GM18951 (cell line): ENCODE data around the gene RBCK1.

Experiments used
- POLR2A ChIP-seq: IDR thresholded peaks from 4 replicates; pipeline ENCODE4 v1.6.1; 2011; ENCODE audit warnings: mild to moderate bottlenecking; ENCODE audit not compliant: insufficient read length, insufficient read depth; ENCODE audit errors: extremely low read depth
- in situ Hi-C: fragments of 300-500 bp; cut with MboI; formaldehyde crosslinking; loops from one replicate; pipeline ENCODE4 v1.12.0; 2022; ENCODE audit warnings: low sequenced_read_pairs, mixed read lengths, inconsistent platforms; ENCODE audit not compliant: unreplicated experiment

RBCK1 gene

DNA sequence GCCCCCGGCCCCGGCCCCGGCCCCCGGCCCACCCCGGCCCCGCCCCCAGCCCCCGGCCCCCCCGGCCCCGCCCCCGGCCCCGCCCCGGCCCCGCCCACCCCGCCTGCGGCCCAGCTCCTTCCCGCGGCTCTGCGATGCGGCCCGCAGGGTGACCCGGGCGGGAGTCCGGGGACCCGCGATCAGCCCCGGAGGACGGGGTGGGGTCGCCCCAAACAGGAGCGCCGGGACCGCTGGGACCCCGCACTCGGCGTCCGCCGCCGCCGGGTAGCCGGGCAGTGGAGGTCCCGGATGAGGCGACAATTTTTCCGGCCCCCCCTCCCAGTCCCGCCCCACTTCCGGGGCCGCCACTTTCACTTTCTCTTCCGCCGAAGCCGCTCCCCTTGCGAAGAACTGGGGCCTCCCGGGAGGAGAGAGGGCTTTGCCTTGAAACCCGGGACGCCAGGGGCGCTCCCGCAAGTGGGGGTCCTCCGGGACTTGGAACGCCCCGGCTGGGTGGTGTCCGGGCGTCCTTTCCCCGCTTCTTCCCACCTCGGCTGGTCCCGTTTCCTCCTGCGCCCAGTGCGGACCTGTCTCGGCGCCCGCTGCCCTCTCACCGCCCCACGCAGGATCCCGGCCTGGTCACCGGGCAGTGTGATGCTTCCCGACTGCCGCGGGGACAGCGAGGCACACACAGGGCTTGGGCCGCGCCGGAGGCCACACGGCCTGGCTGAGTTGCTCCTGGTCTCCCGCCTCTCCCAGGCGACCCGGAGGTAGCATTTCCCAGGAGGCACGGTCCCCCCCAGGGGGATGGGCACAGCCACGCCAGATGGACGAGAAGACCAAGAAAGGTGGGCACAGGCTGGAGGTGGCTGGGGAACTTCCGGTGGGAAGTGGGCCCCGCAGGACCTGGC, at the start of gene RBCK1:
Gene RBCK1, plus strand, starts transcription at position 347 of the 890 bp plus-strand sequence. Its CDS starts 459 bp downstream, at position 806.
- peak; percentile 80 for TF ChIP-seq POLR2A
- in situ Hi-C loops: no loop called here

GRCh38 chr20:358891-359555, 49.1 kb upstream of the RBCK1 start:
- TF ChIP-seq POLR2A: no peak
- in situ Hi-C loops: loop anchor here (10.0 kb wide), 1 partner anchor 116 kb away; no protein-coding TSS in a partner anchor

DNA sequence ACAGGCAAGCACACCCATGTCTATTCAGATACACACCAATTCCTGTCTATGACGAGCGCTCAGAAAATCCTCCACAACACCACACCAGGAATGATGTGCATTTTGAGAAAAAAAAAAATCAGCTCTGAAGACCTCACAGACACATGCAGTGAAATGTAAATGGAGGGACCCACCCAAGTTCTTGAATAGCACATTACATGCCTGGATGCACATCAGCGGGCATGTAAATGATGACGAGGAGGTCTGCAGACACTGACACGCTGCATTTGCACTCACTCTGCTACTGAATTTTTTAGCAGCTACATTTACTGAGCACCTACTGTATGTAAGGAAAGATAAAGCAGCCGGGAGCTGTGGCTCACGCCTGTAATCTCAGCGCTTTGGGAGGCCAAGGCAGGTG, 46.5 kb upstream of the RBCK1 start:
- no peak for TF ChIP-seq POLR2A

DNA sequence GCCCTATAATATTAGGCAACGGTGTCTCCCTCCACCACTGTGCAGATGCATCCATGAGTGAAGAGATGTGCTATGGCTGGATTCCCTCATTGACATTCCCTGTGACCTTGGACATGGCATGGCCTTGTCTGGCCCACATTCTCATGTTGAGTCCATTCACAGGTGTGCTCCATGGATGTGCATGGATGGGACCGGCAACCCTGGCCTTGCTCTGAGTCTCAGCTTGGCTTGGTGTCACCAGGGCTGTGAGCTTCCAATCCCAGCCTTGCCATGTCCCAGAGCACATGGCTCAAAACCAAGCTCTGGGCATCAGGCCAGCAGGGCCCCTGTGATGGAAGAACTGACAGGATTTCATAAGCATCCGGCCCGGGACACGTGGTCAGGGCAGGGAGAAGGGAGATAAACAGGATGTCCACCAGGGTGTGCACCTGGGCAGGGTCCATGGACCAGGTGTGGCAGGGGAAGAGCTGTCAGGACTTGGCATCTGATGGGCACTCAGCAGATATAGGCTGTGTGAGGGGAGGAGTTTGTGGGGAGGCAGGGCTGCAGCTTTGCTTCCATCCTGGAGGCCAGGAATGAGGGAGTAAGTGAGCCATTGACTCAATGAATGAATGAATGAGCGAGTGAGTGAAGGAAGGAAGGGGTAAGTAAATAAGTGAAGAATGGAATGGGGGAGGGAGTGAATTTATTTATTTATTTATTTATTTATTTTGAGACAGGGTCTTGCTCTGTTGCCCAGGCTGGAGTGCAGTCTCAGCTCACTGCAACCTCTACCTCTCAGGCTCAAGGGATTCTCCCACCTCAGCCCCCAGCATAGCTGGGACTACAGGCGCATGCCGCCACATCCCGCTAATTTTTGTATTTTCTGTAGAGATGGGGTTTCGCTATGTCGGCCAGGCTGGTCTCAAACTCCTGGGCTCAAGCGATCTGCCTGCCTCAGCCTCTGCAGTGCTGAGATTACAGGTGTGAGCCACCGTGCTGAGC, 45.5 kb upstream of the RBCK1 start:
- no peak for TF ChIP-seq POLR2A
- in situ Hi-C loops: no loop called here

More for the DNA sequence above, 46.5 kb upstream of the RBCK1 start:
- in situ Hi-C loops: no loop called here

DNA sequence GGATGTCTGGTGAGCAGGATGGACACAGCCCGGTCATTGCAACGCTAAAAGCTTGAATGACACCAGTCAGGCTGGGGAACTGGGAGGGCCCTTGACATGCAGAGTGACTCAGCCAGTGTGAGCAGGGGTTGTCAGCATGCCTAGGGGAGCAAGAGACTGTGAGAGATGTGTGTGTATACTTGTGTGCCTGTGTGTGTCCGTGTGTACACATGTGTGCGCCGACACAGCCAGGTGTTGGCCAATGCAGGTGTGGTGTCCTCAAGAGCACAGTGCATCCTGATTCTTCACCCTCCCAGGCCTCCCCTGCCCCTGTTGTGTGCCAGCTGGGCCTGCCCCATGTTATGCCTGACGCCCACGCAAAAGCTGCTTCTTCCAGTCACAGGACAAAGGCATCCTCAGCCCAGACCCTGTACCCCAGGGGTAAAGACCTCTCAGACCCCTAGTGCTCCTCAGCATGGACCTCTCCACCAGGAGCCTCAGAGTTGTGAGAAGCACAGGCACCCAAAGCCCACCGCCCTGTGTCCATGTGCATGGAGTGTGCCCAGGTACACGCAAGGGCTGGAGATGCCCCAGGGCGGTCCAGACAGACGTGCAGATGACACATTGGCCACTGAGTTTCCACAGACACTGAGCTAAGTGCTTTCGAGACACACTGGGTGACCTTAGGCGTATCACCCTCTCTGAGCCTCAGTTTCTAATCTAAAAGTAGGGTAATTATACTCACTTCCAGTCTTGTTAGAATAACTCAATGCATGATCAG, 44.6 kb upstream of the RBCK1 start:
- in situ Hi-C loops: no loop called here

DNA sequence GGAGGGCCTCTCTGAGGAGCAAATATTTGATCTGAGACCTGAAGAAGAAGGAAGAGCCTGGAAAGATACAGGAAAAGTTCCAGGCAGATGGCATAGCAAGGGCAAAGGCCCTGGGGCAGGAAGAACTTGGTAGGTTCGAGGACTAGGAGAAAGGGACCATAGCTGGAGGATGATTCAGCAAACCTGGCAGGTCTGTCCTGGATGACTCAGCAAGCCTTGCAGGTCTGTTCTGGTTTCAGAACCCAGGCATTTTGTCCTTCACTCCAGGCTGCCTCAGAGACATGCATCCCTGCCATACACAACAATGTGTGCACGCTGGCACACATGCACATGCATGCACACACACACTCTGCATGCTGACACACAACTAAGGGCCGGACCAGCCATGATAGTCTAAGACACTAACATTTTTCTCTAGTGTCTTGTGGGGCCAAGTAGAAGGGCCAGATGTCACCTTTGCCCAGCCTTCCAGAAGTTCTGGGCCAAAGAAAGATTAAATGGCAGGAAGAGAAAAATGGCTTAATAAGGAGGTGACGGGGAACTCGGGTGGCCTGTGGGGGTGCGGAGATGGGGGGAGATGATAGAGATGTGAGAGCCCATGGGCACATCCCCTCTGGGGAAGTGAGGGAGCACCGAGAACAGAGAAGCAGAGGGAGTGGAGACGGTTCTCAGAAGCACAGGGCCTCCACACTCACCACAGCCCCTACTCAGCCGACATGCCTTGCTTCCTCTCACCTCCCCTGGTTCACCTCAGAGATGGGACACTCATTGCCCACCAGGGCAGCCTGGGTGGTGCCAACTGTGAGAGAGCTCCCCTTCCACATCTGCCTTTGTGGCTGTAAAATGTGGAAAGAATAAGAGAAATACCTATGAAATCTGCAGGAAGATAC, 42.9 kb upstream of the RBCK1 start:
- no peak for TF ChIP-seq POLR2A
- in situ Hi-C loops: no loop called here

More for the DNA sequence above, 44.6 kb upstream of the RBCK1 start:
- TF ChIP-seq POLR2A: no peak

DNA sequence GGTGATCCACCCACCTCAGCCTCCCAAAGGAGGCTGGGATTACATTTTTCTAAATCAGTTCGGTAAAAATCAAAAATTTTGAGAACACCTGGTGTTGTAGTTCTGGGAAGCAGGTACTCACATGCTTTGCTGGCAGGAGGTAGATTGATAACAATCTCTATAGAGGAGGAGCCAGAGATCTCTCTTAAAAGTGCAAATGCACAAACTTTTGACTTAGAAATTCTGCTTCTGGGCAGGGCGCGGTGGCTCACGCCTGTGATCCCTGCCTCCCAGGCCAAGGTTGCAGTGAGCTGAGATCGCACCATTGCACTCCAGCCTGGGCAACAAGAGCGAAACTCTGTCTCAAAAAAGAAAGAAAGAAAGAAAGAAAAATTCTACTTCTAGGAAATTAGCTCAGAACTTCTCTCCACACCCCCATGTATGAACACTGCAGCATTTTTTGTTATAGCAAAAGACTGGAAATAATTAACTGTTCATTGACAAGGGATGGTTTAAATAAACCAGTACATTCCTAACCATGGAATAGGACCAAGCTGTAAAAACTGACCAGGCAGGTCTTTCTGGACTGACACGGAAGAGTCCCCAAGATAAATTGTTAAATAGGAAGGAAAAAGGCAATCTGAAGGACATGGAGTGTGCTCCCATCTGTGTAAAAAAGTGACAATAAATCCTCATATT, 41.9 kb upstream of the RBCK1 start:
- TF ChIP-seq POLR2A: no peak
- in situ Hi-C loops: no loop called here

- no peak for TF ChIP-seq POLR2A
- in situ Hi-C loops: no loop called here
Observed at GRCh38 chr20:366719-367485, 41.2 kb upstream of the RBCK1 start.

GRCh38 chr20:367486-367887, 40.6 kb upstream of the RBCK1 start:
- in situ Hi-C loops: no loop called here
- no peak for TF ChIP-seq POLR2A

- TF ChIP-seq POLR2A: no peak
- in situ Hi-C loops: no loop called here
Observed at GRCh38 chr20:368915-369314, 39.2 kb upstream of the RBCK1 start.
